NB4 (cell line): Measurements from ENCODE around the gene WRAP73.

ENCODE experiments used
- CTCF ChIP-seq: IDR thresholded peaks from one replicate; pipeline ENCODE4 v1.5.1; 2012; ENCODE audit warnings: low read depth, low read length
- MAX ChIP-seq: IDR thresholded peaks from 2 replicates; pipeline ENCODE4 v1.6.1; 2011; ENCODE audit warnings: low read depth, low read length
- MYC ChIP-seq: IDR thresholded peaks from 2 replicates; pipeline ENCODE4 v1.6.1; 2011; ENCODE audit warnings: low read depth, low read length
- POLR2A ChIP-seq: IDR thresholded peaks from 2 replicates; pipeline ENCODE4 v1.6.1; 2011; ENCODE audit warnings: mild to moderate bottlenecking; ENCODE audit not compliant: insufficient read length; ENCODE audit errors: extremely low read depth

- TF ChIP-seq CTCF (no peak), POLR2A (no peak), MYC (no peak), MAX (no peak)
These were observed 8.1 kb downstream of the WRAP73 start for GRCh38 chr1:3641816-3642215.
